Ovary (tissue), 3 donors: ENCODE data around the gene MACC1.

Source experiments
- CTCF ChIP-seq, 3 donors: fragments of 450-650 bp in 2 of 3; fragments of 200-600 bp in 1 of 3; IDR thresholded peaks; one replicate each; pipeline versions ENCODE4 v1.5.1 to v1.8.0; 2016 to 2022; ENCODE audit warnings: antibody characterized with exemption in 3 of 3, mild to moderate bottlenecking in 1 of 3
- POLR2A ChIP-seq: fragments of 450-650 bp; IDR thresholded peaks from one replicate; pipeline ENCODE4 v1.6.1; 2017; ENCODE audit warnings: antibody characterized with exemption, mild to moderate bottlenecking, moderate library complexity
- donor health status: DM: no; HTN: no; CAD: no.

- TF ChIP-seq CTCF (IDR thresholded peaks at IDR 0.05) (no peak), POLR2A (no peak)
These were observed 54.5 kb downstream of the MACC1 start for GRCh38 chr7:20162665-20163064.
